Right renal cortex interstitium (tissue), 3 donors: ENCODE results near the gene SLC29A3. TPM values are rescaled to one million over a fixed set of nuclear protein-coding genes. Genes with fewer than 3 reads are reported as not detected.

ENCODE experiments used
- DNase-seq, 3 donors: peaks; one replicate each; pipeline ENCODE4 v3.0.0-alpha.2; 2013; ENCODE audit warnings: low read depth in 3 of 3, low spot score in 2 of 3
- polyA plus RNA-seq, 3 donors: library from polyadenylated mRNA; unstranded; fragments of 120-200 nt; gene quantifications; one replicate each; pipeline ENCODE4 v1.2.1, GENCODE V29; 2013; ENCODE audit not compliant: insufficient read length in 3 of 3

Gene SLC29A3
- polyA plus RNA-seq, 3 donors = 6.3 to 8.0 (median 7.3) TPM

DNA sequence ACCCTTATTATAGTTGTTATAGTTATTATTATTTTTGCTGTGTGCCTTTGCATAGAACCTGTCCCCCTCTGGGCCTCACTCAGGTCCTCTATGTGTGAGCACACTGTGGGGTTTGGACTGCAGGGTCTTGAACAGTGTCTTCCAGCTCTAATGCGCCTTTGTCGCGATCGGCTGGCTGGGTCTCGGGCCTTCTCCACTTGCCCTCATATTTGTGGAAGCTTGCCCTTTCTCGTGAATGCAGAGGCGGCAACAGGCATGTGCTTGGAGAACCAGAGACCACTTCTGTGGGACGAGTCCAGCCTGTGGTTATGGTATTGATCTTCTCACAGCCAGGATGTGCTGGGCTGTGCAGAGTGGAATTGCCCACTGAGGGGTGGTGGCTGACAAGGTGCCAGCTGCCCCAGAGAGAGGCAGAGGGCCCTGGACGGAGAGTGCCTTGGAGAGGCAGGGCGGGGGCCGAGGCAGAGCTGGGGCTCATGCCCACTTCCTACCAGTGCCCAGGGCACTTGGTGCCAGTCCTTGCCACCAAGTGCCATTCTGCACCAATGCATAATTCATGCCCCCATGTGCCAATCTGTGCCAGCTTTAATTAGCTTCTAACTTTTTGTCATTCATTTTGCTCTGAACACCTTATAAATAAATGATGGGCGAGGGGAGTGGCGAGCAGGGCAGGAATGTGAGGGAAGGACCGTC is 70.9 kb downstream of the SLC29A3 start:
- no peak for DNase-seq

- no peak for DNase-seq
Observed at GRCh38 chr10:71390461-71390835, 71.4 kb downstream of the SLC29A3 start.

GRCh38 chr10:71390921-71391690 is 72.0 kb downstream of the SLC29A3 start:
- no peak for DNase-seq

GRCh38 chr10:71391701-71392100 is 72.6 kb downstream of the SLC29A3 start:
- no peak for DNase-seq

- no peak for DNase-seq
Observed at GRCh38 chr10:71392292-71392691, 73.2 kb downstream of the SLC29A3 start.

- no peak for DNase-seq
Observed at GRCh38 chr10:71392791-71393781, 74.0 kb downstream of the SLC29A3 start.

GRCh38 chr10:71393841-71394475 is 74.9 kb downstream of the SLC29A3 start:
- DNase-seq = no peak

GRCh38 chr10:71394926-71395562 is 76.0 kb downstream of the SLC29A3 start:
- DNase-seq = no peak

- DNase-seq = no peak
Observed at GRCh38 chr10:71395621-71396020, 76.6 kb downstream of the SLC29A3 start.

- DNase-seq = peak in 1 of 3 donors; percentile 57
Observed at GRCh38 chr10:71396084-71396710, 77.1 kb downstream of the SLC29A3 start.

- no peak for DNase-seq
Observed at GRCh38 chr10:71396711-71397295, 77.7 kb downstream of the SLC29A3 start, which contains the start of gene CDH23. TSS of gene CDH23 (plus strand) at chr10:71396920. CDS start at chr10:71439832, 42,912 bp downstream.

DNA sequence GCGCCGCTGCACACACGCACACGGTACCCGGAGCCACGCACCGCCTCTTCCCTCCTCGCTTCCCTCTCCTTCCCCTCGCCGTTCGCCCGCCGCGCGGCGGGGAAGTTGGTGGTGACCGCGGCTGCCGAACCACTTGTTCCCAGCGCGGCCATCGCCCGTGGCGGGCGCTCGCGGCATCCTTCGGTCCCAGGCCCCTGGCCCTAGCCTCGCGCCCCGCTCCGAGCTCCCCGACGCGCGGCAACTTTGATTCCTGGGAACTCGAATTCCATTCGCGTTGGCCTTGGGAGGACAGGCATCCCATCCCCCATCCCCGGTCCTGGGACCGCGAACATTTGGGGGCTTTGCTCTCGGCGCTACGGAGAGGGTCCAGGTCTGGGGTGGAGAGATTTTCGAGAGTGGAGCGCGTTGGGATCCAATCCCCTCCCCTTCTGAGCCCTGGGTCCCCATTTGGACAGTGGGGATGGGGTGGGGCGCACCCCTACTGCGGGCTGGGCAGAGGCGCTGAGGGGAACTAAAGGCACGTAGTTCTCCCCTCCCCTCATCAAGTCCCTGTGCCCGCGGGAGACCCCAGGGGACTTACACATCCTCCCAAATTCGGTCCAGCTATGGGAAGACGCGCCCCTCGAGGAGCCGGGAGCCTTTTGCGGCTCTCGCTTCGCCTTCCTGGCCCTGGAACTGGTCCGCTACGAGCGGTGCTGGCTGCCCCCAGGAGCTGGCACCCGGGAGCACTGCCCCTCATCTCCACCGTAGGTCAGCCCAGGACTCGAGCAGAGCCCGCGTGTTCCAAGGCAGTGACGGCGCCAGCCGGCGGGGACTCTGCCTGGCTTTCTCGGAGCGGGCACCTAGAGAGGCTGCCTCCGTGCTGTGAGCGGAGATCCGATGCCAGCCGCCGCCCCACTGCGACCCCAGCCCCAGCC is 78.5 kb downstream of the SLC29A3 start:
- DNase-seq = no peak

DNA sequence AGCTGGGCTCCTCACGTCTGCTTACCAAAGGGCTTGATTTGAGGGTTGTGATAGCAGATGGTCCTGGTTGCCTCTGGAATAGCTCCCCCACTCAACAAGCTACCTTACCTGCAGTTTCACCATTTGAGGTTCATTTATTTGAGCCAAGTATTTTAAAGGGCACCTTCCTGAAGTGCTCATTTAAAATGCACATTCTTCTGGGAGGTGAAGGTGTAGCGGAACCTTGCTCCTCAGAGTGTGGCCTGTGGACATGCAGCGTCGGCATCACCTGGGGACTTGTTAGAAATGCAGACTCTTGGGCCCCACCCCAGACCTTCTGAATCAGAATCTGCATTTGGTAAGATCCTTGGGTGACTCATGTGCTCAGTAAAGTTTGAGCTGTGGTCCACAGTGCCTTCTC is 79.9 kb downstream of the SLC29A3 start:
- DNase-seq = no peak

- DNase-seq = no peak
Observed at GRCh38 chr10:71399946-71400345, 80.9 kb downstream of the SLC29A3 start.

DNA sequence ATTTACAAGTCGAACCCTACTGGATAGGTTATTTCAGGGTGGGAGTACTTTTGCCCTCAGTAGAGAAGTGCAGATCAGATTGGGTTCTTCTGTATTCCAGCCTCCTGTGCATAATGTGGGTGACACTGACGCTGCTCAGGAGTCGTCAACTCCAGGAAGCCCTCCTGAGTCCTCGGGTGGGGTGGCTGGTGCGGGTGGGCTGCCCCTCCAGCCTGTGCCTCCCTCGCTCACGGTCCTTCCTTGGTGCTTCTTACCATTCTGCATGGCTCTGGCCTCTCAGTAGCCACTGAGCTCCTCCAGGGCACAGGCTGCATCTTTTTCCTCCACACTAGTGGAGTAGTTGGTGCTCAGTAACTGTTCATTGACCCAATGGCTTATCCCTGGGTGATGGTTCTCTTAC is 82.0 kb downstream of the SLC29A3 start:
- DNase-seq = no peak

DNA sequence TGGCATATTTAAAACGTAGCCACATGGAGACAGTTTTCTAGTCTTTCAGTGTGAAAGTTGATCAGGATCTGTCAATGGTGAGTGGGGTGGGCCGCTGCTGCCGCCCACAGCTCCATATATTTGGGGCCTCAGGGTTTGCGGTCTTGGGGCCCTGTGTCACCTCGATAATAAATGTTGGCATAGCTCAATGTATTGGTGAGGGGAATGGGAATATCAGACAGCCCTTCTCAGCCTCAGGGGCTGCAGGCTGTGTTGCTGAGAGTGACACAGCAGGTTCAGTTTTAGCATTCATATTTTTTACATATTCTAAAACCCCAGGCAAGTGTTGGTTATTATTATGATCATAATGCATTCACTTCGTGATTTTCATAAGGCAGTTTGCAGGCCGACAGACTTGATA is 82.9 kb downstream of the SLC29A3 start:
- no peak for DNase-seq

DNA sequence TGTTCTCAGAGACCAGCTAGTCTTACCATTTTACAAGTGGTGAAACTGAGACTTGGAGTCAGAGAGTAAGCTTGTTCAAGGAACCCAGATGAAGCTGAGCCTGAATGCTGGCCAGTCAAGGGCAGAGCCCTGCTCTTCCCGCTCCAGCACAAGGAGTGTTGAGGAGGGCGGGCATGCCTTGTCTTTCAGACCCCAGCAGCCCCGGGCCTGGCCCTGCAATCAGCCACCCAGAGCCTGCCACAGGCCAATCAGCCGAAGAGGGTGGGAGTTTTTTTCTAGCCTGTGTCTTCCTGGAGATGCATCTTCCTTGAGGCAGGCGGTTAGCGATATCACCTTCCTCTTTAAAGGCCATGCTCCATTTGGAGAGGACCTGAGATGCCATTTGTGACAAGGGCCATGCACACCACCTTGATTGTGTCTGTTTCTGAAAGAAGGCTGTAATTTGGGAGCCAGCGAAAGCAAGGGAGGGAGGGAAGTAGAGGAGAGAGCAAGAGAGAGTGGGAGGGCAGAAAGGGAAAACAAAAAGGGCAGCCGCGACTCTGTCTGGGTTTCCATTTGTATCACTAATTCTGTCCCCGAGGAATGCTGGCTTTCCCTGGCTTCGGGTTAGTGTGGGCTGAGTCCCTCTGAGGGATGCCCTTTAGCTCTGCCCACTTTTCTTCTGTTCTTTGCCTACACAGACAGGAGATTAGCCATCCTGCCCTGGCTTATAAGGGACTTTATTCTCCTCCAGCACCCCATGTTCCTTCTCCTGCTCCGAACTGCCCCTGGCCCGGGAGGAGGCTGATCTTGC is 85.6 kb downstream of the SLC29A3 start:
- DNase-seq = no peak
